Measurements from ENCODE around the gene TGFBR3L.
"Not testable (repeated sequence)": the region's sequence is repeated elsewhere in the genome, so short reads cannot be mapped to it uniquely, and the experiment has no call there.

TGFBR3L gene

GRCh38 chr19:7947939-7948338, 33.3 kb downstream of the TGFBR3L start:
- Mint-ChIP-seq H3K27ac (no peak overlapping the region), H3K4me1 (peaks cover 6% of the 10 kb centered on the region), H3K36me3 (ENCODE audit: low read depth) (peaks cover 15% of the 10 kb centered on the region), H3K9me3 (peaks cover 5% of the 10 kb centered on the region), H3K4me3 (no peak overlapping the region), H3K27me3 (ENCODE audit: low read depth, poor library complexity) (no peaks in the 10 kb centered on the region)
- no peak for DNase-seq
- no peak for TF ChIP-seq CTCF (IDR thresholded peaks at IDR 0.05)

GRCh38 chr19:7953060-7953459, 38.4 kb downstream of the TGFBR3L start:
- Mint-ChIP-seq H3K27ac (no peak overlapping the region), H3K9me3 (peaks cover 2% of the 10 kb centered on the region), H3K4me3 (no peak overlapping the region), H3K36me3 (ENCODE audit: low read depth) (peaks cover 17% of the 10 kb centered on the region), H3K27me3 (ENCODE audit: low read depth, poor library complexity) (no peaks in the 10 kb centered on the region), H3K4me1 (peaks cover 9% of the 10 kb centered on the region)
- no peak for TF ChIP-seq CTCF (IDR thresholded peaks at IDR 0.05)
- no peak for DNase-seq

- DNase-seq: no peak
- H3K9me3 Mint-ChIP-seq: no peaks in the 10 kb centered on the region
- H3K4me1 Mint-ChIP-seq: peaks cover 9% of the 10 kb centered on the region
- H3K27me3 Mint-ChIP-seq (ENCODE audit: low read depth, poor library complexity): no peaks in the 10 kb centered on the region
- no peak overlapping the region for H3K4me3 Mint-ChIP-seq
- peaks cover 15% of the 10 kb centered on the region for H3K36me3 Mint-ChIP-seq (ENCODE audit: low read depth)
- TF ChIP-seq CTCF (IDR thresholded peaks at IDR 0.05): no peak
- no peak overlapping the region for H3K27ac Mint-ChIP-seq
Observed at GRCh38 chr19:7953576-7953975, 38.9 kb downstream of the TGFBR3L start.

- H3K4me1 Mint-ChIP-seq: peaks cover 9% of the 10 kb centered on the region
- H3K27me3 Mint-ChIP-seq (ENCODE audit: low read depth, poor library complexity): no peaks in the 10 kb centered on the region
- H3K27ac Mint-ChIP-seq: no peak overlapping the region
- H3K4me3 Mint-ChIP-seq: no peak overlapping the region
- peaks cover 19% of the 10 kb centered on the region for H3K36me3 Mint-ChIP-seq (ENCODE audit: low read depth)
- no peak for DNase-seq
- no peak for TF ChIP-seq CTCF (IDR thresholded peaks at IDR 0.05)
- no peaks in the 10 kb centered on the region for H3K9me3 Mint-ChIP-seq
Observed at GRCh38 chr19:7955696-7956095, 41.1 kb downstream of the TGFBR3L start.

- Mint-ChIP-seq H3K36me3 (ENCODE audit: low read depth) (peaks cover 34% of the 10 kb centered on the region), H3K4me3 (no peak overlapping the region), H3K4me1 (peaks cover 5% of the 10 kb centered on the region), H3K9me3 (no peaks in the 10 kb centered on the region), H3K27ac (no peak overlapping the region), H3K27me3 (ENCODE audit: low read depth, poor library complexity) (no peaks in the 10 kb centered on the region)
- DNase-seq: no peak
- no peak for TF ChIP-seq CTCF (IDR thresholded peaks at IDR 0.05)
Observed at GRCh38 chr19:7959211-7959610, 44.6 kb downstream of the TGFBR3L start.

- not testable (repeated sequence) for H3K4me1 Mint-ChIP-seq; H3K4me3 Mint-ChIP-seq; H3K9me3 Mint-ChIP-seq; H3K27ac Mint-ChIP-seq; H3K27me3 Mint-ChIP-seq (ENCODE audit: low read depth, poor library complexity); DNase-seq
- H3K36me3 Mint-ChIP-seq (ENCODE audit: low read depth): peaks cover 43% of the 10 kb centered on the region
Observed at GRCh38 chr19:7961082-7961481, 46.5 kb downstream of the TGFBR3L start.

All from nephron progenitor cell (in vitro differentiated cells).